HG02610 (cell line): ENCODE measurements around the gene WNT9B.

Source experiments
- ATAC-seq: cut with Tn5 transposase; IDR thresholded peaks from one replicate; pipeline ENCODE4 v1.9.1; 2021; ENCODE audit warnings: mild to moderate bottlenecking, moderate library complexity; ENCODE audit not compliant: unreplicated experiment

The WNT9B gene

DNA sequence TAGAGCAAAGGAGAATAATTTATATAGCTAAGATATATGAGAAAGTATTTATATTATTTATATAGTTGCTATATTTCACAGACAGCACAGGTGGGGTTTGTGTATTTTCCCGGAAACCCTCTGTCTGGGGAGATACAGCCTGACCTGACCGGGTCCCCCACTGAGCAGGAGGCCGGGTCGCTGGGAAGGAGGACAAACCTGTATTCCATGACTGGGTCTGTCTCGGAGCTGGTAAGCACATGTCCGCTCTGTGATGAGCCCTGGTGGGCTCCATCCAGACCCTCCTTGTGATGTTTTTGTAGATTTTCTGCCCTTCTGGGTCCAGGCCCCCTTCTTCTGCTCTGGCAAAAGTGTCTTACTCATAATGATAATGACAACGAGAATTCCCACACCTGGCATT is 27.7 kb downstream of the WNT9B start:
- ATAC-seq: no peak

DNA sequence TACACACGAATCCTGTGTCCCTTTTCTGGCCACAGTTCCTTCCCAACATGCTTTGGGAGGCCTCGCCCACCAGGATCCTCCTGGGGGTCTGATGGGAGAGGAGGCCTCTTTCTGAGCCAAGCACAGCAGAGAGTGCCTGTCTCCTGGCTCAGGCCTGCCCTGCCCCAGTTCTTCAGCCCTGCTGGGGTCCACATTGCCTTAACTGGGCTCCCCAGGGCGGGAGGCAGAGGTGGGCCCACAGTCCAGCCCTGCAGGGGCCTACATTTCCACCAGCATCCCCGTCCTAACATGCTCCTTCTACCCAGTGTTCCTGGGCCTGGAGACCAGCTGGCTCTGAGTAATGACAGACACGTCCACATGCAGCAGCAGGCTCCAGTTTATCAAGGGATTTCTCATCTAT is 29.6 kb downstream of the WNT9B start:
- ATAC-seq: no peak

DNA sequence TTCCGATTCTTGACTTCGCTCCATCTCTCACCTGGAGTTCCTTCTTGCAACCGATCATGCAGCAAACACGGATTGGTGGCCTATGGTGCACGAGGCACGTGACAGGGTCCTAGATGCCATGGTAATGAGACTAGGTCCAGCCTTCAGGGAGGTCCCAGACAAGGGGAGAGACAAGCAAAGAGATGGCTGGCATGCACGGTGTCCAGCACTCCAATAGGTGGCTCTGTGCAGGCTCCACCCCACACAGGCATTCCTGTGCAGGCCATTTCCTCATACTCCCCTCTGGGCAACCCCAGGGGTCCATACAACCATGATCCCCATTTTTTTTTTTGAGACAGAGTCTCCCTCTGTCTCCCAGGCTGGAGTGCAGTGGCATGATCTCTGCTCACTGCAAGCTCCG is 31.3 kb downstream of the WNT9B start:
- ATAC-seq: no peak

DNA sequence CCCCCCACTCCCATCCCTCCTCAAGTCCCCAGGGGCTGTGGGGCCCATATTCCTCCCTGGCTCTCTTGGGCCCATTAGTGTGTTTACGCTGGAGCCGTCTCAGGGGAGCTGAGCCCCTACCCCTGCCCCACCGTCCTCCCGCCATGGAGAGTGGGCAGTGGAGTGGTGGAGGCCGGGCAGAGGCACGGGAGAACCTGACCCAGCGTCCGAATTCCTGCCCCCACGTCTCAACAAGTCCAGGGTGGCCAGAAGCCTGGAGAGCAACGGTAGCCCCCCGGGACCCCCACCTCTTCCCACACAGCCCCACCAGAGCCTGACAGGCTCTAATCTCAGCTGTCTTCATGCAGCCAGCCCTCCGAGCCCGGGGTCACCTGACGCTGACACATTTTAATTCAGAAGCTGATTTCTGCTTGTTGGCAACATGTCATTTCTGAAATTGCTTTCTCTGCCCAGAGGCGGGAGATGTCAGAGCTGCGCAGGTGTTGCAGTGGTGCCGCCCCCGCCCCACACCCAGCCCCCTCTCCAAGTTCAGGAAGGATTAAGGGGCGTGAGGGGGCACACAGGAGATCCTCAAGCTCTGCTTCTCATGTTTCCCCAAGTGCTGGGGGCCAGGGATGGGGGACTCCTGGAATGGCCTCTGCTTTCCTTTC is 32.6 kb downstream of the WNT9B start:
- no peak for ATAC-seq

DNA sequence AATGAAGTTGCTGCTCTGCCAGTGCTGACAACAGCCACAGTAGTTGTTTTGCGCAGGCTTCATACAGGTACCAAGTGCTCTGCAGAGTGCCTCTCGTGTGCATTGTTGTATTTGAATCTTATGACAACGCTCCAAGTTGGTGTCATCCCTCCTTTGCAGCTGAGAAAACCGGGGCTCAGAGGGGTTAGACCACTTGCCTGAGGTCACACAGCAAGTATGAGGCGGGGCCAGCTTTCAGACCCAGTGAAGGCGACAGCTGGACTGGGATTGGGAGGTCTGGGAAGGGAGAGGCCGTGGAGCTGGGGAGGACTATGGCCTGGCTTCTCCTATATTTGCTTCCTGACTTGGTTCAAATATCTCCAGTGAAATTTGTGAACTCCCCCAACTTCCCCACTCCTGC is 33.2 kb downstream of the WNT9B start:
- no peak for ATAC-seq

DNA sequence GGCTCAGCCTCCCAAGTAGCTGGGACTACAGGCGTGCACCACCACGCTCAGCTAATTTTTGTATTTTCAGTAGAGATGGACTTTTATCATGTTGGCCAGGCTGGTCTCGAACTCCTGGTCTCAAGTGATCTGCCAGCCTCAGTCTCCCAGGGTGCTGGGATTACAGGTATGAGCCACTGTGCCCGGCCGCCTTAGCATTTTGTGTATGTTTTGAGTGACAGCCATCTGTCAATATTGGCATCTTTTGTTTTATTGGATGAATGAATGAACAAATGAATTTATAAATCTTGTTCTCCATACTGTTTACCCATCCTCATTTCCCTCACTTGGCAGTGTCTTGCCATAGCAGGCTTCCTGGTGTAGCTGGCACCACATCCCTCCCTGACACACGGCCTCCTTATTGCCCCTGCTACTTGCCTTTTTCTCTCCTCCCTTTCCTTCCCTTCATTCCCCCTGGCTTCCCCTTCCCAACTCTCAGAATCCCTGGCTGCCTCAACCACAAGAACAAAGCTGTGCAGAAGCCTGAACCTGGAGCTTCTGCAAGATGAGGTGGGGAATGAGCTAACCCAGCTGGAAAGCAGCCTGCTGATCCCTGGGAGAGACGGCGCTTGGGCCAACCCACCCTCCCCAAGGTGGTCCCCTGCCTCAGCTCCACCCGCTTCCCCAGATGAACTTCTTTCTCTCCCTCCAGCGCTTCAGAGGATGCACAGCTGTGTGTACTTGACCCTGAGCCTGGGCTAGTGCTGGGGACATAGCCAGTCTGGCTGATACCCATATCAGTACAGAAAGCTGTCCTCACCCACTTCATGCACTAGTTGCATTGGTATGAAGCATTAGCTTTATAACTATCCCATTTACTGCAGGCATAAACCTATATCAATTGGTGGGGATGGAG is 34.3 kb downstream of the WNT9B start:
- ATAC-seq: no peak

DNA sequence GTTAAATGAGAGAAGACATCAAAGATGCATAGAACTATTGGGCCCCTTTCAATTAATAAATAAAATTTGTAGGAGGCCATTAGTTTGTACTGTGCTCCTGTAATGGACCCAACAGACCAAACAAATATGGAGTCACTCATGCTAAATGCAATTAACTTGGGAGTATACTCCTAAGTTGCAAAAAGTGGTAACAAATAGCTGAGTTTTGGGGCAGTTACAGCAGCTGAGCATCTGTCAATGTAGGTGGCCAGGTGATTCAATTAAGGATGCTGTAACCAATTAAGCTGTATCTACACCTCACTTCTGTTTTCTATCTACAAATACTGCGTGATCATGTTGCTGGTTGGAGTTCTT is 34.9 kb downstream of the WNT9B start:
- no peak for ATAC-seq

DNA sequence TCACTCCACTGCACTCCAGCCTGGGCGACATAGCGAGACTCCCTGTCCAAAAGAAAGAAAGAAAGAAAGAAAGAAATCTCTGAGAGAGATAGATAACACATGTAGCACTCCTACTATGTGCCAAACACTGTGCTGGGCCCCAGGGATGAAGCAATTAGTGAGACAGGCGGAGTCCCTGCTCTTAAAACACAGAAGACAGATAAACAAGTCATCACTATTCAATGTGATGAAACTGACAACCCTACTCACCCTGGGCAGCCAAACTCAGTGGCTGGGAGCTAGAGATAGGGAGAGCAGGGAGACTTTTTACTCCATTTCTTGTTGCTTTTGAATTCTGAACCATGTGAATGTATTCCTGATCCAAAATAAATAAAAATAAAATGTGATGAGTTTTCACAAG is 36.3 kb downstream of the WNT9B start:
- ATAC-seq: no peak

DNA sequence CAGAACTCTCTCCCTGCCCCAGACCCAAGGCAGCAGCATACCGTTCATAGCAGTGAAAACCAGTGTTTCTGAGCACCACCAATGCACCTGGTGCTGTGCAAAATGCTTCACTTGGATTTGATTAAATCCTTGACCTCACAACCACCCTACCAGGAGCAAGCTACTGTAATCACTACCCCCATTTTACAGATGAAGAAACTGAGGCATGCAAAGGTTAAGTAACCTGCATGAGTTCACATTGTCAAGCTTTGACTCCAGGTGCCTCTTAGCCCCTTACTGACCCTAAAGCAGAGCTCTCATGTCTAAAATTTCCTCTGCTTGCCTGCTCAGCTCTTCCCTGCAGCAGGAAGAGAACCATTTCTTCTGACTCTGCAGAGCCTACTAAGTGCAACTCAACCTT is 37.3 kb downstream of the WNT9B start:
- ATAC-seq: no peak

DNA sequence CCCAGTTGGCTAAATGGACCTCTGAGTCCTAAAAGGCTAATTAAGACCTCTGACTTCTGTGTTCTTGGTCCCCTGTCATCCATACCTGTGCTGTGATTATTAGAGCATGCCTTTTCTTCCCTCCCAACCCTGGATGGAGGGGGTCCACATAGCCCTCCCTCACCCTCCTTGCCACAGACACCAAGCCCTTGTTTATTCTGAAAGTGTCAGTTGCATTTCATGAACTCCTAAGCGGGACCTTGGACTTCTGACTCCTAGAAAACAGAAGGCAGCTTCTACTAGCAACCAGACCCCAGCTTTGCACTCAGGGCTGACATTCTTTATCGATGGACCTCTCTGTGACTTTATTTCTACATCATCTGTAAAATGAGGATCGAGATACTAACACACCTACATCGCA is 38.1 kb downstream of the WNT9B start:
- no peak for ATAC-seq

DNA sequence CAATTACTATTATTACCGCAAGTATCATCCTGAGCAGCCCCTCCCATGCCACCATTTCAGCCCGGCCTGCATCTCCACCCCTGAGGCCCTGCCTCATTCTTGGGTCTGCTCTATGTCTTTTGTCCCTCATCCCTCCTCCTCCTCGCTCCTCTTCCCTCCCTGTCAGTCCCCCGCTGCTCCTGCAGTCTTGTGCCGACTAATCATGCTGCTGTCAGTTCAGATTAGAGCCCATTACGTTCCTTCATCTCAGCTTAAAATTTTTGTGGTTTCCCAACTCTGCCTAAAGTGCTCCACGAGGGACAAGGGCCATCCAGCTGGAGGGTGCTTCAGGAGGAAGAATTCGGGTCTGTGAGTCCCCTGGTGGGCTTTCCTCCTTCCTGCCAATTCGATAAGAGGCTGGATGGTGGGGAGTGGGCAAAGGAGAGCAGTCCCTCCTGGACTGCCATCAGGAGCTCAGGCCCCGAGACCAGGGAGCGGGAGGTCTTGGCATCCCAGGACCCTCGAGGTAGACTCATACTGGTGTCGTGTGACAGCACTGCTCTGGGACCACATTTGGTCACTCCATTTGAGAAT is 38.7 kb downstream of the WNT9B start:
- ATAC-seq: no peak

DNA sequence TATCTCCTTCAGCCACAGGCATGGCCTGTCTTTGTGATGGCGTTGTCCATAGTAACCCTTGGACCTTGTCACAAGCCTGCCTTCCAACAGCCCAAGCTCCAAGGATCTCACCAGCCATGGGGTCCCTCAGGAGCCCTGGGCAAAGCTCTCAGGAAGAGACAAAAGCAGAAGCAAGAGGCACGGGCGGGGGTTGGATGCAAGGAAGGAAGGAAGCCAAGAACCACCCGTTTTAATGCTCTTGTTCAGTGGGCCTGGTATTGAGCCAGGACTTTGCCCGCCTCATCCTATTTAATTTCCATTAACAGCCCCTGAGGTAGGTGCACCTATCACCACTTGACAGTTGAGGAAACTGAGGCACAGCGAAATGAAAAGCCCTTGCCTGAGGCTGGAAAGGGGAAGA is 39.3 kb downstream of the WNT9B start:
- no peak for ATAC-seq

DNA sequence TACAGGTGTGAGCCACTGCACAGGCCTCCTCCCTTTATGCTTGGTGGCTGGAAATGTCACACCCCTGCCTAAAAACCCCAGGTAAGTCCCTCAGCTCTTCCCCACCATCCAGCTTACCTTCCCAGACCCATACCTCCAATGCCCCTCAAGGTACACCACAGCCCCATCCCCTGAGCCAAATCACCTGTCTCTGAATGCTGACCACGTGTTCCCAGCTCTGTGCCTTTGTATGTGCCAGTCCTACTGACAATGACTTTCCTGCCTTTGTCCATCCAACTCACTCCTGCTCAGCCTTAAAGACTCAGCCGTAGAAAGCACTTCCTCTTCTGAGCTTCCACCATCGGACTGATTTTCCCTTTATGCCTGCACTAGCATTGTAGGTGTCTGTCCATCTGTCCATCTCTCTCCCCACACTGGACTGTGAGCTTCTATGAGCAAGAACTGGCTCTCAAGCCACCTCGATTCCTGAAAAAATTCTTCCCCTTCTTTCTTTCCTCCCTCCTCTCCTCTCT is 40.9 kb downstream of the WNT9B start:
- no peak for ATAC-seq

DNA sequence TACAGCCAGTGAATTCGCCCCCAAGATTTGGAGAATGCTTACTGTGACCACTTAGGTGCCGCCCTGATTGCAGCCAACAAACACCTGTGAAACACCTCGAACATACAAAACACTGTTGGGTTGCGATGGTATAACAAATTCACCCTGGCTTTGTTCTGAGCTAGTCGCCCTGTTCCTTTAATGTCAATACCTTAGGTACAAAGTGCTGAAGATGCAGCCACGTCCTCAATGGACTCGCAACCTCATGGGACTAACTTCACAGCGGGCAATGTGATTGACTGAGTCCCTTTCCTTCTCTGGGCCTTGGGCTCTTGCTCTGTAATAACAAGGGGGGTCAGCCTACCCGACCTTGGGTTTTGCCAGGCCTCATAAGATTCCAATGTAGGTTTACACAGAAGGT is 42.6 kb downstream of the WNT9B start:
- ATAC-seq: no peak

DNA sequence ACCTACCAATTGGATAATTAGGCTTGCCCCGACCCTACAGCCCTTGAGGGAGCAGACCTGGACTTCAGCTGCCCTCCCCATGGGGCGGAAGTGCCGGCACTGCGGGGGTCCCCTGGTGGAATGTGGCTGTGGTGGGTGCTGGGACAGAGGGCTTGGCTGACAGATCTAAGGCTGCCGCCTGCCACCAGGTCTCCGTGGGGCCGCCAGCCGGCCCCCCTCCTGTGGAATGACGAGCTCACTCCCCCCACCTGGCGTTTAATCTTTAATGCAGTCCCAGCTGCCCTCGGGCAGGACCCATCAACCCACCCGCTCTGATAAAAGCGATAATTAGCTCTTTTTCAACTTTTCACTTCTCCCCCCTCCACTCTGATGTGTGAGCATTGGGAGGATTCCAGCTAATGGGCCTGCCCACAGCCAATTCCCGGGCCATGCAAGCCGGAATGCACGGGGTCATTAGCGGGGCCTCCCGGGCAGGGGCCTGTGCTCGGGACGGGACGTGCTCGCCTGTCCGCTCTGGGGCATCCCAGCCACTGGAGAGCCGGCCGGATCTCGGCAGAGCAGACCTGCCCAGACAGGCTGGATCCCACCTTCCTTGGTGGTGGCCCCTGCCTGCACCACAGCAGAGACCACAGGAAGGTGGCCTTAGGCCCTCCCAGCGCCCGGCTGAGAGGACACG is 43.2 kb downstream of the WNT9B start:
- no peak for ATAC-seq

DNA sequence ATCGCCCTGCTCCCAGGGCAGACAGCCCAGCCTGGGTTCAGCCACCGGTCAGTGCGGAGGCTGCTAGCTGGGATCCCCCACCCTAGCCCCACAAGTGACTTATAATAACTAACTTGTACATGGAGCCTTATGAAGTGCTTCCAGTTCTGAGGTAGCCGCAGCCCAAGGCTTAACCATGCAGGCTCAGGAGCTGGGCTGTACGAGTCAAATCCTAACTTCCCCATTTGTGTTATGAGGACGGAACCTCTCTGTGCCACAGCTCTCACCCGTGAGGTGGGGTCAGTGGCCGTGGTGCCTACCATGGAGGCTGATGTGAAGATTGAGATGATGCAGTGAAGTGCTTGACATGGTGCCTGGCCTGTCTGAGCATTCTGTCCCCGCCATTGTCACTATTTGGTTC is 43.8 kb downstream of the WNT9B start:
- ATAC-seq: no peak

DNA sequence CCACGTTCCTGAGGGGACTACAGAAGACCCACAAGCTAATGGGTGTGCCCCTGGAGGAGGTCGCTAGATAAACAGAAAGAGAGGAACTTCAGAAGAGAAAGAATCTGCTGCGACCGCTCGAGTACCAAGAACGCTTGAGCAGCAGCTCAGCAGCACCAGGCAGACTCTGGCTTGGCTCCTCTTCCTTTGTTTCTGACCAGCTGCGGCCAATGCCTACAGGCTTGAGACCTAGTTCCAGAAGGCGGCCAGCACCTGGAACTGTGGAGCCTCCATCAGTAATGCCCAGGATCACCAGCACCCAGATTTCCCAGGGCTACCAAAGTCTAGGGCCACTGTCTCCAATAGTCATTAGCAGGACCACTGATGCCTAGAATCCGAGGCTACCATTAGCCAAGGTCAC is 45.6 kb downstream of the WNT9B start:
- ATAC-seq: no peak

DNA sequence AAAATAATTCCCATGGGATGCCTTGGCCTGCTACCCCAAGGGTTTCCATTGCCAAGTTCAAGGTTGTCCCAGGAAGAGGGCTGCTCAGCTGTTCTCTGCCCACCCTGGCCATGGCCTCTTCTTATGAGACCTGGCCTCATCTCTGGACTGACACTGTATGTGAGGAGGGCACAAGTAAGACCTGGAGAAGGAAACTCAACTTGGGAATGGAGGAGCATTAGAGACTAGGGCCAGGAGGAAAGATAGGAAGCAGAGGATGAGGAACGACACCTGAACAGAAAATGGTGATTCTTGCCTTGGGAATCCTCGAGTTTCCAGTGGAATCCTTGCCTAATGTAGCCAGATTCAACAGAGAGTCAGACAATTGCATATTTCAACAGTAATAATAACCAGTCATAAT is 47.0 kb downstream of the WNT9B start:
- ATAC-seq: no peak

DNA sequence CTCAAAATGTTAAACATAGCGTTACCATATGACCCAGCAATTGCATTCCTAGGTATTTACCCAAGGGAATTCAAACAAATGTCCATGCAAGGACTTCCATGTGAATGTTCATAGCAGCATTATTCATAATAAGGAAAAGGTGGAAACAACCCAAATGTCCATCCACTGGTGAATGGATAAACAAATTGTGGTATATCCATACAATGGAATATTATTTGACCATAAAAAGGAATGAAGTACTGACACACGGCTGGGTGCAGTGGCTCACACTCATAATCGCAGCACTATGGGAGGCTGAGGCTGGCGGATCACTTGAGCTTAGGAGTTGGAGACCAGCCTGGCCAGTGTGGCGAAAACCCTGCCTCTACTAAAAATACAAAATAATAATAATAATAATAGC is 47.5 kb downstream of the WNT9B start:
- ATAC-seq: no peak

DNA sequence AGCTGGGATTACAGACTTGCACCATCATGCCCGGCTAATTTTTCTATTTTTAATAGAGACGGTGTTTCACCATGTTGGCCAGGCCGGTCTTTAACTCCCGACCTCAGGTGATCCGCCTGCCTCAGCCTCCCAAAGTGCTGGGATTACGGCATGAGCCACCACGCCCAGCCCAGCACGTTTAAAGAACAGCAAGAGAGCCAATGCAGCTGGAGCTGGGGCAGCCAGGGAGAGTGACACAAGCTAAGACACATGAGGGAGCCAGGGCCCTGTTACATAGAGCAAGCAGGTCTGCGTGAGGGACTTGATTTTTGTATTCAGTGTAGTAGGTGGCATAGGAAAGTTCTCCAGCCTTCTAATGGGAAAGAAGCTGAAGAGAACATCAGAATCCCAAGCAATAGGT is 49.9 kb downstream of the WNT9B start:
- ATAC-seq: no peak
